ENCODE measurements around the gene PSG5. TPM values are rescaled to one million over a fixed set of nuclear protein-coding genes. Genes with fewer than 3 reads are reported as not detected.
"Not testable (repeated sequence)": the region's sequence is repeated elsewhere in the genome, so short reads cannot be mapped to it uniquely, and the experiment has no call there.

Gene PSG5
- total RNA-seq, 1 experiment from 2014 or later, result not detected

DNA sequence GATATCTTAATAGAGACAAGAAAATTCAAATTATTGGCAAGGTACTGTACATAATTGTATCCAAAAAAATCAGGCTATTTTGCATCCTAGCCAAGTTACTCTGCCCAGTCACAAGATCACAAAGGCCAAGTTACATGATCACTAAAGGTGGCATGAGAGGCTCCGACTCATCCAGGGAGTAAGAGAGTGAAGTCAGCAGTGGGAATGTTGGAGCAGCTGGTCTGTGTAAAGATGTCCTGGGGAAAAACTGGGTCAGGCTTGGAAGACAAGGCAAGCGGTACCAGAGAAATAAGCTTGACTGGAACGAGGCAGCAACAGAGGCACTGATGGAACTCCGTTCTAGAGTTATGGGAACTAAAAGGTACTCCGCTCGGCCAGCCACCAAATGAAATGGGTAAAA is 53.6 kb downstream of the PSG5 start:
- ChIA-PET POLR2A (ENCODE audit: low non-redundant PET) (no interaction called here), CTCF (no interaction called here)
- DNase-seq (ENCODE audit: low spot score), result no peak
- no peak for TF ChIP-seq EZH2 (IDR thresholded peaks at IDR 0.05; ENCODE audit: borderline replicate concordance, low read depth, low read length, poor library complexity, severe bottlenecking)
- TF ChIP-seq, protein P1, sequence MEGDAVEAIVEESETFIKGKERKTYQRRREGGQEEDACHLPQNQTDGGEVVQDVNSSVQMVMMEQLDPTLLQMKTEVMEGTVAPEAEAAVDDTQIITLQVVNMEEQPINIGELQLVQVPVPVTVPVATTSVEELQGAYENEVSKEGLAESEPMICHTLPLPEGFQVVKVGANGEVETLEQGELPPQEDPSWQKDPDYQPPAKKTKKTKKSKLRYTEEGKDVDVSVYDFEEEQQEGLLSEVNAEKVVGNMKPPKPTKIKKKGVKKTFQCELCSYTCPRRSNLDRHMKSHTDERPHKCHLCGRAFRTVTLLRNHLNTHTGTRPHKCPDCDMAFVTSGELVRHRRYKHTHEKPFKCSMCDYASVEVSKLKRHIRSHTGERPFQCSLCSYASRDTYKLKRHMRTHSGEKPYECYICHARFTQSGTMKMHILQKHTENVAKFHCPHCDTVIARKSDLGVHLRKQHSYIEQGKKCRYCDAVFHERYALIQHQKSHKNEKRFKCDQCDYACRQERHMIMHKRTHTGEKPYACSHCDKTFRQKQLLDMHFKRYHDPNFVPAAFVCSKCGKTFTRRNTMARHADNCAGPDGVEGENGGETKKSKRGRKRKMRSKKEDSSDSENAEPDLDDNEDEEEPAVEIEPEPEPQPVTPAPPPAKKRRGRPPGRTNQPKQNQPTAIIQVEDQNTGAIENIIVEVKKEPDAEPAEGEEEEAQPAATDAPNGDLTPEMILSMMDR (conservative IDR thresholded peaks at IDR 0.05; ENCODE audit: low read depth, low read length), result no peak
- no peaks in the 10 kb centered on the region for H3K9me3 ChIP-seq (ENCODE audit: low read depth, low read length, poor library complexity, severe bottlenecking)
- H3K36me3 ChIP-seq (ENCODE audit: insufficient read depth, low read length, poor library complexity, severe bottlenecking), result no peaks in the 10 kb centered on the region
- intact Hi-C loops (cut with micrococcal nuclease; ENCODE audit: unreplicated experiment), result no loop called here
- no TSS peak for BruUV-seq (replicated peaks)
- no peak overlapping the region for H3K27ac ChIP-seq (ENCODE audit: low read depth, low read length, poor library complexity, severe bottlenecking)
- H3K27me3 ChIP-seq (replicated peaks; ENCODE audit: insufficient read depth, low read depth, low read length, poor library complexity), result no peaks in the 10 kb centered on the region
- no peaks in the 10 kb centered on the region for H3K4me1 ChIP-seq (ENCODE audit: insufficient read depth, low read length, poor library complexity, severe bottlenecking)
- no peak overlapping the region for H3K4me3 ChIP-seq (ENCODE audit: low read depth, low read length, poor library complexity, severe bottlenecking)

DNA sequence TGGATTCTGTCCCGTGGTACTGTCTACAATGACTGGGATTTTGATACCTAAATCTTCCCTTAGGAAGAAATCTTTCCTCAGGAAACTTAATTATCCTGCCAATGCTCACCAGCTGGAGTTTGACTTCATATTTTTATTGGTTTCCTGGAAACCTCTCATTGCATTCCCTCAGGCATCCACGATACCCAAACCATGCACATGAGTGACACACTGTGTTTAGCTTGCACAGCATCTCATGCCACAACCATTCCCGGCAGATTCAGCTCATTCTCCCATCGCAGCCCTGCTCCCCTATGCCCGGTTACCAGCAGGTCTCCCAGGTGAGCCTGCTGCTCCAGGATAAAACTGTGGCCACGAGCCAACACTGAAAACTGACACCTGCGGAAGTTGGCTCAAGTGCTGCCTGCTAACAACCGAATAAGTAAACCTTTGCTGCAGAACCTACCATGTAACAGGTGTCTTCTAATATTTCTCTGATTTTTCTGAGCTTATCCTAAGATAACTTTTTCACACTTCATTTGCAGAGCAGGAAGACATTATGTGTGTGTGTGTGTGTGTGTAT is 55.0 kb downstream of the PSG5 start:
- H3K9me3 ChIP-seq (ENCODE audit: low read depth, low read length, poor library complexity, severe bottlenecking); DNase-seq (ENCODE audit: low spot score); H3K4me1 ChIP-seq (ENCODE audit: insufficient read depth, low read length, poor library complexity, severe bottlenecking); CTCF ChIA-PET; H3K27me3 ChIP-seq (replicated peaks; ENCODE audit: insufficient read depth, low read depth, low read length, poor library complexity); H3K27ac ChIP-seq (ENCODE audit: low read depth, low read length, poor library complexity, severe bottlenecking); H3K36me3 ChIP-seq (ENCODE audit: insufficient read depth, low read length, poor library complexity, severe bottlenecking); H3K4me3 ChIP-seq (ENCODE audit: low read depth, low read length, poor library complexity, severe bottlenecking); POLR2A ChIA-PET (ENCODE audit: low non-redundant PET); intact Hi-C loops (cut with micrococcal nuclease; ENCODE audit: unreplicated experiment); BruUV-seq (replicated peaks): not testable (repeated sequence)

DNA sequence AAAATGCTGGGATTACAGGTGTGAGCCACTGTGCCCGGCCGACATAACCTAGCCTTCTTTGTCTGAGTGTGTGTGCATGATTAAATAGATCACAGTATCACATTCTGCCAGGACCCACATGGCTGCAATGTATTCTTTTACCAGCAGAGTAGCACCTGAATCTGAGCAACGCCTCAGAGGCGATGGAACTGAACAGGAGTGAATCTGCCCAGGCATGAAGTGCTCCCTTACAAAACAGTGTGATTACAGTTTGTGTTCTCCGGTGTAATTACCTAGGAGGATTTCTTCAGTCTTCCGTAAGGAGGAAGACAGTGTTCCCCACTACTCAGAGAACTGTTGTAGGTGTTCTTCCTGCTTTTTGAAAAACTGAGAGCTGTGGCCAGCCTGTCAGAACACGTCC is 57.1 kb downstream of the PSG5 start:
- CTCF ChIA-PET; H3K4me1 ChIP-seq (ENCODE audit: insufficient read depth, low read length, poor library complexity, severe bottlenecking); H3K9me3 ChIP-seq (ENCODE audit: low read depth, low read length, poor library complexity, severe bottlenecking); H3K36me3 ChIP-seq (ENCODE audit: insufficient read depth, low read length, poor library complexity, severe bottlenecking); DNase-seq (ENCODE audit: low spot score); H3K27ac ChIP-seq (ENCODE audit: low read depth, low read length, poor library complexity, severe bottlenecking); intact Hi-C loops (cut with micrococcal nuclease; ENCODE audit: unreplicated experiment); H3K4me3 ChIP-seq (ENCODE audit: low read depth, low read length, poor library complexity, severe bottlenecking); H3K27me3 ChIP-seq (replicated peaks; ENCODE audit: insufficient read depth, low read depth, low read length, poor library complexity); BruUV-seq (replicated peaks); POLR2A ChIA-PET (ENCODE audit: low non-redundant PET): not testable (repeated sequence)

DNA sequence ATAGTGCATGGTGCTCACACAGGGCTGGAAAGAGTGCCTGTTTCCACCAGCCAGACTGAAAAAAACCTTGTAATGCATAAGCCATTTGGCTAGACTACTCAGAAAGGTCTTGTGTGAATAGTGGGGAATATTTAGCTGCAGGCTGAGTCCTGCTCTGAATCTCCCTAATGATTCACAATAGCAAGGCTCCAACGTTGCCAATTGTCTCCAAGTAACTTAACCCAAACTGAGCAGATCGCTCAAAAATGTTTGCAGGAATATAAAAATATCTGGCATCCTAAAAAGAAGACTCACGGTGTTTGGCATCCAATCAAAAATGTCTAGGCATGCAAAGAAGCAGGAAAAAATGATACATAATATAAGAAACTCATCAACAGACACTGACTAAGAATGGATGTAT is 59.0 kb downstream of the PSG5 start:
- intact Hi-C loops (cut with micrococcal nuclease; ENCODE audit: unreplicated experiment), result not testable (repeated sequence)

DNA sequence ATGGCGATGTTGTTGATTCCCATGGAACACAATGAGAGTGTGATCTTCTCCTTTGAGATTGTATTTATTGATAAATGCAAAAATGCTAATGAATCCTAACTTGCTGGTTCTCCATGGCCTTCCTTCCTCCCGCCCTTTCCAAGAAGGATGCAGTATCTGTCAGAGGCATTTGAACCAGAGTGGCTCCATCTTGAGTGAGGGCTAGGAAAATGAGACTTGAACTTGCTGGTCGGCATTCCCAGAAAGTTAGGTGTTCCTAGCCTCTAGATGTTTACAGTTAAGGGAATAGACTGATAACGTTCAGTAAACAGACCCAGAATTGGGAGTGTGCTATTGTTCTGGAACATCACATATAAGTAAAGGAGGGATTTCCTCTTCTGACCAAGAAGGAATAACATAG is 59.6 kb downstream of the PSG5 start:
- ChIA-PET POLR2A (ENCODE audit: low non-redundant PET) (no interaction called here), CTCF (no interaction called here)
- Histone ChIP-seq H3K27ac (ENCODE audit: low read depth, low read length, poor library complexity, severe bottlenecking) (no peak overlapping the region), H3K4me3 (ENCODE audit: low read depth, low read length, poor library complexity, severe bottlenecking) (no peak overlapping the region), H3K36me3 (ENCODE audit: insufficient read depth, low read length, poor library complexity, severe bottlenecking) (no peaks in the 10 kb centered on the region), H3K4me1 (ENCODE audit: insufficient read depth, low read length, poor library complexity, severe bottlenecking) (no peaks in the 10 kb centered on the region), H3K27me3 (replicated peaks; ENCODE audit: insufficient read depth, low read depth, low read length, poor library complexity) (no peaks in the 10 kb centered on the region), H3K9me3 (ENCODE audit: low read depth, low read length, poor library complexity, severe bottlenecking) (no peaks in the 10 kb centered on the region)
- intact Hi-C loops (cut with micrococcal nuclease; ENCODE audit: unreplicated experiment), result no loop called here
- BruUV-seq (replicated peaks), result no TSS peak
- DNase-seq (ENCODE audit: low spot score), result no peak
- TF ChIP-seq, protein P1 (conservative IDR thresholded peaks at IDR 0.05; ENCODE audit: low read depth, low read length), result no peak
- no peak for TF ChIP-seq EZH2 (IDR thresholded peaks at IDR 0.05; ENCODE audit: borderline replicate concordance, low read depth, low read length, poor library complexity, severe bottlenecking)

More for the DNA sequence above, 59.0 kb downstream of the PSG5 start:
- H3K27me3 ChIP-seq (replicated peaks; ENCODE audit: insufficient read depth, low read depth, low read length, poor library complexity); H3K9me3 ChIP-seq (ENCODE audit: low read depth, low read length, poor library complexity, severe bottlenecking); POLR2A ChIA-PET (ENCODE audit: low non-redundant PET); H3K27ac ChIP-seq (ENCODE audit: low read depth, low read length, poor library complexity, severe bottlenecking); CTCF ChIA-PET; H3K4me1 ChIP-seq (ENCODE audit: insufficient read depth, low read length, poor library complexity, severe bottlenecking); H3K4me3 ChIP-seq (ENCODE audit: low read depth, low read length, poor library complexity, severe bottlenecking); H3K36me3 ChIP-seq (ENCODE audit: insufficient read depth, low read length, poor library complexity, severe bottlenecking); BruUV-seq (replicated peaks); DNase-seq (ENCODE audit: low spot score): not testable (repeated sequence)
